ENCODE measurements around the gene GOLT1A.

Gene GOLT1A

DNA sequence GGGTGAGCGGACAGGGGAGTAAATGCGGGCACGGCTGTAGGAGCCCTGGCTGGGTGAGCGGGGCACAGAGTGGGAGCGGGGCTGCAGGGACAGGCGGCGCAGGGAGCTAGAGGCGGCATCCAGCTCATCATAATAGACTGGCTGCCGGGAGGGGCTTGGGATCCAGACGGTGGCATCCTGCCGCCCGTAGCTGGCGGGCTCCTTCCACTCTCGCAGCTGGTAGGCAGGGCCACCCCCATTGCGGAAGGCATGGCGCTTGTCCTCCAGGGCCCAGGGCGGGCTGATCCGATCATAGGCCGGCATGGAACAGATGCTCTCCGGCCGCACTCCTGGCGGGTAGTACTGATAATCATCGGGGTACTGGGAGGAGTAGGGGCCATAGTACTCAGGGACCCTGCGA, 43.7 kb upstream of the GOLT1A start:
- Histone ChIP-seq H3F3A (ENCODE audit: insufficient read depth, low read length) (no peaks in the 10 kb centered on the region), H3K4me1 (ENCODE audit: insufficient read depth, low read length, severe bottlenecking) (no peaks in the 10 kb centered on the region), H3K36me3 (ENCODE audit: insufficient read depth, low read length) (no peaks in the 10 kb centered on the region), H3K4me2 (ENCODE audit: low read length) (no peak overlapping the region), H3K9ac (ENCODE audit: low read length) (no peak overlapping the region), H4K20me1 (ENCODE audit: insufficient read depth, low read length) (no peaks in the 10 kb centered on the region), H3K9me3 (ENCODE audit: low read length) (no peaks in the 10 kb centered on the region), H3K79me2 (ENCODE audit: insufficient read depth, low read length) (no peaks in the 10 kb centered on the region), H3K27ac (ENCODE audit: low read depth, low read length, poor library complexity, severe bottlenecking) (no peak overlapping the region), H2AFZ (ENCODE audit: low read length) (no peak overlapping the region), H3K9me2 (ENCODE audit: low read depth, low read length) (no peaks in the 10 kb centered on the region), H3K4me3 (ENCODE audit: low read depth, low read length, poor library complexity, severe bottlenecking) (no peak overlapping the region), H3K27me3 (ENCODE audit: insufficient read depth, low read length) (peaks cover 7% of the 10 kb centered on the region)
- TF ChIP-seq EZH2 (IDR thresholded peaks at IDR 0.05; ENCODE audit: borderline replicate concordance, low read length), result no peak
- TF ChIP-seq, protein P1, sequence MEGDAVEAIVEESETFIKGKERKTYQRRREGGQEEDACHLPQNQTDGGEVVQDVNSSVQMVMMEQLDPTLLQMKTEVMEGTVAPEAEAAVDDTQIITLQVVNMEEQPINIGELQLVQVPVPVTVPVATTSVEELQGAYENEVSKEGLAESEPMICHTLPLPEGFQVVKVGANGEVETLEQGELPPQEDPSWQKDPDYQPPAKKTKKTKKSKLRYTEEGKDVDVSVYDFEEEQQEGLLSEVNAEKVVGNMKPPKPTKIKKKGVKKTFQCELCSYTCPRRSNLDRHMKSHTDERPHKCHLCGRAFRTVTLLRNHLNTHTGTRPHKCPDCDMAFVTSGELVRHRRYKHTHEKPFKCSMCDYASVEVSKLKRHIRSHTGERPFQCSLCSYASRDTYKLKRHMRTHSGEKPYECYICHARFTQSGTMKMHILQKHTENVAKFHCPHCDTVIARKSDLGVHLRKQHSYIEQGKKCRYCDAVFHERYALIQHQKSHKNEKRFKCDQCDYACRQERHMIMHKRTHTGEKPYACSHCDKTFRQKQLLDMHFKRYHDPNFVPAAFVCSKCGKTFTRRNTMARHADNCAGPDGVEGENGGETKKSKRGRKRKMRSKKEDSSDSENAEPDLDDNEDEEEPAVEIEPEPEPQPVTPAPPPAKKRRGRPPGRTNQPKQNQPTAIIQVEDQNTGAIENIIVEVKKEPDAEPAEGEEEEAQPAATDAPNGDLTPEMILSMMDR (IDR thresholded peaks at IDR 0.05; ENCODE audit: low read length), result no peak

DNA sequence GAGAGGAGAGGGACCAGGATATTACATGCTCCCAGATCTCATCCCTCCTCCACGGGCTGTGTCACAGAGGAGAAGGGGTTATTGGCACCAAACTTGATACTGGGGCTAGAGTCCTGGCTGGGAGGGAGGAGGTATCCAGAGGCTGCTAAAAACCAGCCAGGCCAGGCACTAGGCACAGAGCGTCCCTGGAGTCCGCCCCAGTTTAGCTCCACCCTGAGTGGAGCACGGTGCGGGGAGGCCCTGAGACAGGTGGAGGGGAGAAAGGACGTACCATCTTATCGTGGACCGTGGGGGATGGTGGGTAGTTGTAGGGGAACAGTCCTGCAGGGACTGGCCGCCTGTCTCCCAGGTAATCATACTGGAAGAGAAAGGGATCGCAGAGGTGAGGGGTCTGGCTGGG, 42.7 kb upstream of the GOLT1A start:
- H3K4me2 ChIP-seq (ENCODE audit: low read length), result no peak overlapping the region
- TF ChIP-seq, protein P1 (IDR thresholded peaks at IDR 0.05; ENCODE audit: low read length), result no peak
- TF ChIP-seq EZH2 (IDR thresholded peaks at IDR 0.05; ENCODE audit: borderline replicate concordance, low read length), result no peak
- H3F3A ChIP-seq (ENCODE audit: insufficient read depth, low read length), result no peaks in the 10 kb centered on the region
- H3K79me2 ChIP-seq (ENCODE audit: insufficient read depth, low read length), result no peaks in the 10 kb centered on the region
- H2AFZ ChIP-seq (ENCODE audit: low read length), result no peak overlapping the region
- no peaks in the 10 kb centered on the region for H3K9me2 ChIP-seq (ENCODE audit: low read depth, low read length)
- no peak overlapping the region for H3K27ac ChIP-seq (ENCODE audit: low read depth, low read length, poor library complexity, severe bottlenecking)
- H3K36me3 ChIP-seq (ENCODE audit: insufficient read depth, low read length), result no peaks in the 10 kb centered on the region
- H3K9me3 ChIP-seq (ENCODE audit: low read length), result no peaks in the 10 kb centered on the region
- H3K9ac ChIP-seq (ENCODE audit: low read length), result no peak overlapping the region
- peaks cover 7% of the 10 kb centered on the region for H3K27me3 ChIP-seq (ENCODE audit: insufficient read depth, low read length)
- no peak overlapping the region for H3K4me3 ChIP-seq (ENCODE audit: low read depth, low read length, poor library complexity, severe bottlenecking)
- H4K20me1 ChIP-seq (ENCODE audit: insufficient read depth, low read length), result no peaks in the 10 kb centered on the region
- no peaks in the 10 kb centered on the region for H3K4me1 ChIP-seq (ENCODE audit: insufficient read depth, low read length, severe bottlenecking)

DNA sequence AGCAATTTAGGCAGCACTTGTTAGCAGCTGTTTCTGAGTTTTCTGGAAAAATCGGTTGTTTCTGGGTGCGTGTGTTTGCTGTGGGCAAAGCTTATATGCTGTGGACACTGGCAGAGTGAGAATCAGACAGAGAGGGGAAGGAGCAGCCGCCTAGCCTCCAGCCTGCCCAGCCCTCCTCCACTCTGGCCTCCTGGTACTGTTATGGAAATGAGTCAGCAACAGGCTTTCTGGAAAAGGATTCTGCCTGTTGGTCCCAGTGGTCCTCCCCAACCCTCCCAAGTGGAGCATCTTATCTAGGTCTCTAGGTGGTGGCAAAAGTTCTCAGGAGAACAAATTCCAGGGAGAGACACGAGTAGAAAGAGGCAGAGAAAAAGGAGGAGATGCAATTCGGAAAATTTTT, 42.2 kb upstream of the GOLT1A start:
- H2AFZ ChIP-seq (ENCODE audit: low read length), result no peak overlapping the region
- H3K27me3 ChIP-seq (ENCODE audit: insufficient read depth, low read length), result peaks cover 11% of the 10 kb centered on the region

More for the DNA sequence above, 42.2 kb upstream of the GOLT1A start:
- Histone ChIP-seq H3K27ac (ENCODE audit: low read depth, low read length, poor library complexity, severe bottlenecking) (no peak overlapping the region), H3K36me3 (ENCODE audit: insufficient read depth, low read length) (no peaks in the 10 kb centered on the region), H3K9me2 (ENCODE audit: low read depth, low read length) (no peaks in the 10 kb centered on the region), H3K4me1 (ENCODE audit: insufficient read depth, low read length, severe bottlenecking) (no peaks in the 10 kb centered on the region), H3K4me2 (ENCODE audit: low read length) (no peak overlapping the region), H3K4me3 (ENCODE audit: low read depth, low read length, poor library complexity, severe bottlenecking) (no peak overlapping the region), H4K20me1 (ENCODE audit: insufficient read depth, low read length) (no peaks in the 10 kb centered on the region), H3K9me3 (ENCODE audit: low read length) (no peaks in the 10 kb centered on the region), H3K79me2 (ENCODE audit: insufficient read depth, low read length) (no peaks in the 10 kb centered on the region), H3K9ac (ENCODE audit: low read length) (no peak overlapping the region), H3F3A (ENCODE audit: insufficient read depth, low read length) (no peaks in the 10 kb centered on the region)
- TF ChIP-seq, protein P1 (IDR thresholded peaks at IDR 0.05; ENCODE audit: low read length), result no peak
- TF ChIP-seq EZH2 (IDR thresholded peaks at IDR 0.05; ENCODE audit: borderline replicate concordance, low read length), result no peak
